Activated gamma-delta T cell treated with anti-CD3 and anti-CD28 coated beads, Interleukin-2, amount 50 U/mL, for 16 hours (primary cell): ENCODE data around the gene LARP4B.
"Not testable (repeated sequence)": the region's sequence is repeated elsewhere in the genome, so short reads cannot be mapped to it uniquely, and the experiment has no call there.

Source experiments
- DNase-seq: peaks from one replicate; pipeline ENCODE4 v3.0.0-alpha.2; 2020; ENCODE audit warnings: low read depth

Gene LARP4B

GRCh38 chr10:958106-958505 is 26.6 kb upstream of the LARP4B start:
- no peak for DNase-seq

- DNase-seq, result no peak
Observed at GRCh38 chr10:955820-956217, 24.3 kb upstream of the LARP4B start.

GRCh38 chr10:955127-955819 is 23.8 kb upstream of the LARP4B start:
- no peak for DNase-seq

GRCh38 chr10:954396-954795 is 22.9 kb upstream of the LARP4B start:
- DNase-seq, result no peak

GRCh38 chr10:953836-954235 is 22.3 kb upstream of the LARP4B start:
- DNase-seq, result no peak

GRCh38 chr10:949446-949845 is 17.9 kb upstream of the LARP4B start:
- no peak for DNase-seq

- no peak for DNase-seq
Observed at GRCh38 chr10:948347-948746, 16.8 kb upstream of the LARP4B start.

- DNase-seq, result no peak
Observed at GRCh38 chr10:947881-948280, 16.4 kb upstream of the LARP4B start.

GRCh38 chr10:947051-947450 is 15.5 kb upstream of the LARP4B start:
- DNase-seq, result no peak

GRCh38 chr10:945778-946177 is 14.3 kb upstream of the LARP4B start:
- no peak for DNase-seq

GRCh38 chr10:944034-944831 is 12.7 kb upstream of the LARP4B start:
- DNase-seq, result no peak

- no peak for DNase-seq
Observed at GRCh38 chr10:943334-944033, 12.0 kb upstream of the LARP4B start.

GRCh38 chr10:938941-939678 is 7.6 kb upstream of the LARP4B start:
- no peak for DNase-seq

GRCh38 chr10:934746-935406 is 3.4 kb upstream of the LARP4B start:
- no peak for DNase-seq

GRCh38 chr10:934165-934564 is 2.7 kb upstream of the LARP4B start:
- not testable (repeated sequence) for DNase-seq

GRCh38 chr10:932589-932988 is 1.1 kb upstream of the LARP4B start:
- no peak for DNase-seq

- no peak for DNase-seq
Observed at GRCh38 chr10:930625-931325, 730 bp downstream of the LARP4B start.

GRCh38 chr10:929960-930624 is 1.4 kb downstream of the LARP4B start:
- DNase-seq, result no peak

- DNase-seq, result no peak
Observed at GRCh38 chr10:927131-927530, 4.4 kb downstream of the LARP4B start.

- no peak for DNase-seq
Observed at GRCh38 chr10:926075-926698, 5.3 kb downstream of the LARP4B start.
